CD14-positive monocyte (primary cell): ENCODE measurements around the gene PKNOX2. TPM values are rescaled to one million over a fixed set of nuclear protein-coding genes. Genes with fewer than 3 reads are reported as not detected.
A peak's percentile ranks its signal among the peaks of the same experiment; 100 is the strongest.

Experiments used
- DNase-seq, 3 donors: peaks; one replicate each; pipeline ENCODE4 v3.0.0-alpha.2; 2011 to 2022
- H2AFZ ChIP-seq: 2 replicates; pipeline ENCODE4 v1.6.0; 2012; ENCODE audit warnings: mild to moderate bottlenecking, low read depth, low read length, inconsistent platforms; ENCODE audit not compliant: insufficient read depth, poor library complexity, severe bottlenecking
- H3K27ac ChIP-seq, 2 donors: 1 replicate in 1 of 2; 2 replicates in 1 of 2; pipeline ENCODE4 v1.5.1; 2012 to 2013; ENCODE audit warnings: low read length in 2 of 2, control low read depth in 1 of 2, inconsistent platforms in 1 of 2, low read depth in 1 of 2, mild to moderate bottlenecking in 1 of 2
- H3K27me3 ChIP-seq, 2 donors: one replicate each; pipeline versions ENCODE4 v1.6.0 to v1.6.1; 2011 to 2013; ENCODE audit warnings: low read length in 2 of 2; ENCODE audit not compliant: control insufficient read depth in 2 of 2, insufficient read depth in 2 of 2
- H3K36me3 ChIP-seq, 2 donors: replicated peaks in 1 of 2; 1 replicate in 1 of 2; 2 replicates in 1 of 2; pipeline versions ENCODE4 v1.5.1 to v1.6.1; 2012 to 2013; ENCODE audit warnings: low read length in 2 of 2, control low read depth in 1 of 2, inconsistent platforms in 1 of 2, mild to moderate bottlenecking in 1 of 2; ENCODE audit not compliant: insufficient read depth in 2 of 2, control insufficient read depth in 1 of 2
- H3K4me1 ChIP-seq, 2 donors: 1 replicate in 1 of 2; 2 replicates in 1 of 2; pipeline versions ENCODE4 v1.5.1 to v1.6.1; 2012 to 2013; ENCODE audit warnings: low read length in 2 of 2, control low read depth in 1 of 2, inconsistent platforms in 1 of 2, mild to moderate bottlenecking in 1 of 2, moderate library complexity in 1 of 2; ENCODE audit not compliant: insufficient read depth in 2 of 2, control insufficient read depth in 1 of 2
- H3K4me2 ChIP-seq: replicated peaks from 2 replicates; pipeline ENCODE3; 2012; ENCODE audit warnings: low read length, moderate library complexity, mild to moderate bottlenecking; ENCODE audit not compliant: poor library complexity, severe bottlenecking; ENCODE audit errors: extremely low read depth
- H3K4me3 ChIP-seq, 3 experiments: fragments of 200-600 bp in 1 of 3; sonication (generic) in 1 of 3; replicated peaks in 1 of 3; 1 replicate in 2 of 3; 2 replicates in 1 of 3; pipeline ENCODE4 v1.5.1; 2011 to 2013; ENCODE audit warnings: low read length in 3 of 3, mild to moderate bottlenecking in 3 of 3, control low read depth in 2 of 3, low read depth in 2 of 3, inconsistent platforms in 1 of 3, moderate library complexity in 1 of 3
- H3K79me2 ChIP-seq: 2 replicates; pipeline ENCODE4 v1.6.0; 2012; ENCODE audit warnings: mild to moderate bottlenecking, control low read depth, inconsistent platforms, low read length, moderate library complexity; ENCODE audit not compliant: insufficient read depth
- H3K9ac ChIP-seq: 2 replicates; pipeline ENCODE4 v1.6.0; 2017; ENCODE audit warnings: low read length, mild to moderate bottlenecking; ENCODE audit not compliant: insufficient read depth, poor library complexity, severe bottlenecking
- H3K9me3 ChIP-seq, 2 donors: replicated peaks in 1 of 2; 1 replicate in 1 of 2; 2 replicates in 1 of 2; pipeline versions ENCODE4 v1.5.1 to v1.6.1; 2012 to 2013; ENCODE audit warnings: low read length in 2 of 2, control low read depth in 1 of 2; ENCODE audit not compliant: control insufficient read depth in 1 of 2, insufficient read depth in 1 of 2
- H4K20me1 ChIP-seq: 2 replicates; pipeline ENCODE4 v1.6.0; 2012; ENCODE audit warnings: mild to moderate bottlenecking, low read length, control low read depth, moderate library complexity; ENCODE audit not compliant: insufficient read depth
- H3K27ac Mint-ChIP-seq, 7 donors: one replicate each; pipeline ENCODE4 v1.8.0; 2020; ENCODE audit warnings: mild to moderate bottlenecking in 7 of 7, mixed read lengths in 7 of 7, moderate library complexity in 6 of 7, inconsistent platforms in 2 of 7
- H3K27me3 Mint-ChIP-seq, 3 donors: one replicate each; pipeline ENCODE4 v1.8.0; 2021 to 2022; ENCODE audit warnings: low read depth in 3 of 3, mild to moderate bottlenecking in 3 of 3, mixed read lengths in 3 of 3, moderate library complexity in 3 of 3, inconsistent platforms in 1 of 3
- H3K36me3 Mint-ChIP-seq, 2 donors: one replicate each; pipeline ENCODE4 v1.8.0; 2020; ENCODE audit warnings: mixed read lengths in 2 of 2, inconsistent platforms in 1 of 2, mild to moderate bottlenecking in 1 of 2
- H3K4me1 Mint-ChIP-seq: one replicate; pipeline ENCODE4 v1.8.0; 2020; ENCODE audit warnings: mild to moderate bottlenecking, mixed read lengths
- H3K4me3 Mint-ChIP-seq, 2 donors: one replicate each; pipeline ENCODE4 v1.8.0; 2020; ENCODE audit warnings: mild to moderate bottlenecking in 2 of 2, mixed read lengths in 2 of 2, moderate library complexity in 1 of 2
- H3K9me3 Mint-ChIP-seq, 7 donors: one replicate each; pipeline ENCODE4 v1.8.0; 2020 to 2022; ENCODE audit warnings: mixed read lengths in 7 of 7, mild to moderate bottlenecking in 6 of 7, moderate library complexity in 6 of 7, inconsistent platforms in 2 of 7
- WGBS: methylation state at CpG from one replicate; pipeline ENCODE4 v1.1.5; 2013; ENCODE audit warnings: missing lambda C conversion rate; ENCODE audit not compliant: insufficient coverage; 5-methylcytosine and 5-hydroxymethylcytosine counted together
- intact Hi-C, 2 donors: fragments of 100-400 bp; cut with micrococcal nuclease; formaldehyde crosslinking; loops; one replicate each; pipeline versions ENCODE4 v1.15.0 to v1.15.1; 2023
- polyA plus RNA-seq, 3 donors: library from polyadenylated mRNA; depleted of rRNA in 1 of 3; unstranded in 2 of 3; stranded (reverse) in 1 of 3; fragments of 300-500 nt in 2 of 3; fragments of >200 nt in 1 of 3; fragmentation: Illumina TruSeq in 2 of 3; gene quantifications; 1 replicate in 2 of 3; 2 replicates in 1 of 3; pipeline ENCODE4 v1.2.3, GENCODE V29; 2012 to 2021
- TF ChIP-seq, protein P1 (sequence below): fragments of 200-600 bp; IDR thresholded peaks from one replicate; pipeline ENCODE4 v1.8.0; 2022; ENCODE audit warnings: antibody characterized with exemption, mild to moderate bottlenecking

PKNOX2 gene
- polyA plus RNA-seq, 3 donors = not detected

DNA sequence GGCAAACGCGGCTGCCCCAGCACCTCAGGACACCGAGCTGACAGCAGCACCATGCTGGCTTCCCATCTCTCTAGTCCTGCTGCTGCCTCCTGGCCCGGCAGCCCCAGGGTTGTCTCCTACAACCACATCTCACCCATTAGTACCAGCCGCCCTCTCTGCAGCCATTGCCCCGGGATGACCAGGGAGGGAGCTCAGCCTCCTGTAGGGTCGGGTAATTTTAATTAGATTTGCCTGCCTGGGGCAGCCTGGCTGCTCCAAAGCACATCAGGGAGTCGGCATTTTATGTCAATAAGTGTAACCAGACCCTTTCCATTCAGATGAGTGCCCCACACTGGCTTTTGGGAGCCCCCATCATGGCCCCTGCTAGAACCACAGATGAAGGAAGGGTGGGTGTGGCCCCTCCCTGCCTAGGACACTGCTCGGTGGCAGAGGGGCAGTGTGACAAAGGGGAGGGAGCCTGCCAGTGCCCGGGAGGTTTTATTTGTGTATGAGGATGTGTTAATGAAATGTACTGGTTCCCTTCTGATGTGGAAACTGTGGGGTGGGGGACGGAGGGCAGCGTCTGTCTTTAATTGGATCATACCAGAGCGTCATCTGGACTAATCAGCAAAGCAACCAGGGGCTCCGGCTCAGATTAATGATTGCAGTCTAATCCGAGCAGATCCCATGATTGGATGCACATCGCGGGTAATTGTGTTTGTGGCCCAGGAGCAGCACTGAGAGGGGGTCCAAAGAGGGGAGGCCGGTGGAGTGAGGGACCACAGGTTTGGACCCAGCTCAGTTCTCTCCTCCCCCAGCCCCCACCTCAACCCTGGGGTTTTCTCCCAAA is 206.2 kb downstream of the PKNOX2 start:
- Mint-ChIP-seq H3K4me1 (no peaks in the 10 kb centered on the region), H3K36me3 (no peaks in the 10 kb centered on the region), H3K4me3 (peak overlapping the region in 1 of 2 donors; percentile 10), H3K9me3 (peaks cover 0 to 1% (median 0%) of the 10 kb centered on the region in 7 donors), H3K27ac (peak overlapping the region in 1 of 7 donors; percentile 38), H3K27me3 (peaks cover 29 to 40% (median 38%) of the 10 kb centered on the region in 3 donors)
- no peaks in the 10 kb centered on the region for H3K9me3 ChIP-seq
- H3K9ac ChIP-seq = no peak overlapping the region
- H3K79me2 ChIP-seq = no peaks in the 10 kb centered on the region
- 69% methylated on average over 10 of the region's 18 CpGs for WGBS
- no peaks in the 10 kb centered on the region for H4K20me1 ChIP-seq
- no peaks in the 10 kb centered on the region for H3K4me1 ChIP-seq
- H3K36me3 ChIP-seq = no peaks in the 10 kb centered on the region
- H2AFZ ChIP-seq = no peak overlapping the region
- TF ChIP-seq, protein P1, sequence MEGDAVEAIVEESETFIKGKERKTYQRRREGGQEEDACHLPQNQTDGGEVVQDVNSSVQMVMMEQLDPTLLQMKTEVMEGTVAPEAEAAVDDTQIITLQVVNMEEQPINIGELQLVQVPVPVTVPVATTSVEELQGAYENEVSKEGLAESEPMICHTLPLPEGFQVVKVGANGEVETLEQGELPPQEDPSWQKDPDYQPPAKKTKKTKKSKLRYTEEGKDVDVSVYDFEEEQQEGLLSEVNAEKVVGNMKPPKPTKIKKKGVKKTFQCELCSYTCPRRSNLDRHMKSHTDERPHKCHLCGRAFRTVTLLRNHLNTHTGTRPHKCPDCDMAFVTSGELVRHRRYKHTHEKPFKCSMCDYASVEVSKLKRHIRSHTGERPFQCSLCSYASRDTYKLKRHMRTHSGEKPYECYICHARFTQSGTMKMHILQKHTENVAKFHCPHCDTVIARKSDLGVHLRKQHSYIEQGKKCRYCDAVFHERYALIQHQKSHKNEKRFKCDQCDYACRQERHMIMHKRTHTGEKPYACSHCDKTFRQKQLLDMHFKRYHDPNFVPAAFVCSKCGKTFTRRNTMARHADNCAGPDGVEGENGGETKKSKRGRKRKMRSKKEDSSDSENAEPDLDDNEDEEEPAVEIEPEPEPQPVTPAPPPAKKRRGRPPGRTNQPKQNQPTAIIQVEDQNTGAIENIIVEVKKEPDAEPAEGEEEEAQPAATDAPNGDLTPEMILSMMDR = no peak
- H3K27me3 ChIP-seq = peaks cover 0 to 39% of the 10 kb centered on the region in 2 donors
- no peak overlapping the region for H3K27ac ChIP-seq
- no peak overlapping the region for H3K4me2 ChIP-seq
- no peak for DNase-seq
- H3K4me3 ChIP-seq = no peak overlapping the region
- intact Hi-C loops = no loop called here

DNA sequence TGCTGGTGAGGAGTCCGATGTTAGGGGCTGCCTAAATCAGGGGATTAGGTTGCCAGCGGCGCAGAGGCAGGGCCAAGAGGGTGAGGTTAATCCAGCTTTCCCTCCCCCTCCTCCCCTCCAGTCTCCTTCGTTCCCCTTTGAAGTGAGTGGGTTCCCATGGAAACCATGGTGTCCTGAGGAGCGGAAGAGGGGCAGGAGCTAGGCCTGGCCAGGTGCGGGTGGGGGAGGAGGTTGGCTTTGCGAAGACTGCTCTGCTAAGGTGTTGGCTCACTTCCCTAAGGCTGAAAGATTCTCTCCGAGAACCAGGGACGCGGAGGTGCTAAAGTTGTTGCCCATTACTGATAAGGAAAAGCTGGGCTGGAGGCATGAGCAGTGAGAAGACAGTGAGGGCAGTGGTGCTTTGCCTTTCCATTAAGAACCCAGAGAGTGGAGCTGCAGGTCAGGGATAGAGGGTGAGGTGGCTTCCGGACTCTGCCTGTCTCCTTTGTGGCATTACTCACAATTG is 206.9 kb downstream of the PKNOX2 start:
- Histone ChIP-seq H3K27me3 (peaks cover 0 to 39% of the 10 kb centered on the region in 2 donors), H3K9me3 (no peaks in the 10 kb centered on the region), H3K36me3 (no peaks in the 10 kb centered on the region), H2AFZ (no peak overlapping the region), H3K4me2 (no peak overlapping the region), H3K9ac (no peak overlapping the region), H3K4me1 (no peaks in the 10 kb centered on the region), H3K27ac (no peak overlapping the region), H3K4me3 (no peak overlapping the region), H4K20me1 (no peaks in the 10 kb centered on the region), H3K79me2 (no peaks in the 10 kb centered on the region)
- Mint-ChIP-seq H3K27me3 (peaks cover 36 to 43% (median 41%) of the 10 kb centered on the region in 3 donors), H3K36me3 (no peaks in the 10 kb centered on the region), H3K4me1 (no peaks in the 10 kb centered on the region), H3K4me3 (peak overlapping the region in 1 of 2 donors; percentile 32), H3K9me3 (peaks cover 0 to 1% (median 0%) of the 10 kb centered on the region in 7 donors), H3K27ac (no peak overlapping the region)
- intact Hi-C loops = no loop called here
- WGBS = 36% methylated on average over 5 of the region's 11 CpGs
- TF ChIP-seq, protein P1 = no peak
- no peak for DNase-seq
